ENCODE results near the gene MMP24OS. TPM values are rescaled to one million over a fixed set of nuclear protein-coding genes. Genes with fewer than 3 reads are reported as not detected.

Gene MMP24OS
- total RNA-seq, 1 donor from 2014 or later = 47.9 TPM

GRCh38 chr20:35232575-35232974 is 45.3 kb downstream of the MMP24OS start:
- ATAC-seq (ENCODE audit: low read depth) (no peak), DNase-seq (no peak)
- Mint-ChIP-seq H3K4me3 (no peak overlapping the region), H3K9me3 (no peaks in the 10 kb centered on the region), H3K27me3 (peaks cover 30% of the 10 kb centered on the region), H3K27ac (no peak overlapping the region), H3K4me1 (no peaks in the 10 kb centered on the region), H3K36me3 (ENCODE audit: low read depth) (peaks cover 33% of the 10 kb centered on the region)
- ChIA-PET CTCF (no interaction called here), POLR2A (no interaction called here)
- intact Hi-C loops (cut with micrococcal nuclease) = no loop called here
- TF ChIP-seq CTCF (IDR thresholded peaks at IDR 0.05) = no peak

- DNase-seq = peak; percentile 36
- peaks cover 11% of the 10 kb centered on the region for H3K4me1 Mint-ChIP-seq
- no peak overlapping the region for H3K27ac Mint-ChIP-seq
- peaks cover 37% of the 10 kb centered on the region for H3K27me3 Mint-ChIP-seq
- ChIA-PET POLR2A (interaction anchor here (0.8 to 1.0 kb wide), 2 partner anchors 51 to 57 kb away, joined by 3 read pairs; partner anchors contain the start of gene MMP24OS), CTCF (no interaction called here)
- TF ChIP-seq CTCF (IDR thresholded peaks at IDR 0.05) = no peak
- ATAC-seq (ENCODE audit: low read depth) = peak; percentile 72
- H3K9me3 Mint-ChIP-seq = no peaks in the 10 kb centered on the region
- intact Hi-C loops (cut with micrococcal nuclease) = no loop called here
- H3K4me3 Mint-ChIP-seq = peak overlapping the region; percentile 69
- H3K36me3 Mint-ChIP-seq (ENCODE audit: low read depth) = peaks cover 8% of the 10 kb centered on the region
Observed at GRCh38 chr20:35226884-35227681, 50.8 kb downstream of the MMP24OS start.

Other genes with a start within 250 kb of the MMP24OS start
- gene TRPC4AP, start 185.3 kb downstream of the MMP24OS start, total RNA-seq = 58.3 and 60.2 TPM in 2 replicates
- 23.0 and 24.4 TPM in 2 replicates for gene EDEM2, start 130.8 kb downstream of the MMP24OS start, total RNA-seq
- gene PROCR, start 106.0 kb downstream of the MMP24OS start, total RNA-seq = 0.22 and 0.40 TPM in 2 replicates
- not detected in 2 replicates for gene MMP24, start 51.4 kb downstream of the MMP24OS start, total RNA-seq
- 137 and 148 TPM in 2 replicates for gene EIF6, start 6.7 kb upstream of the MMP24OS start, total RNA-seq
- not detected in 2 replicates for gene FAM83C, start 14.3 kb upstream of the MMP24OS start, total RNA-seq
- 52.9 and 58.3 TPM in 2 replicates for gene UQCC1, start 133.9 kb upstream of the MMP24OS start, total RNA-seq
- not detected in 2 replicates for gene GDF5, start 160.1 kb upstream of the MMP24OS start, total RNA-seq
- 49.6 and 54.7 TPM in 2 replicates for gene CEP250, start 177.5 kb upstream of the MMP24OS start, total RNA-seq